Activated naive CD4-positive, alpha-beta T cell treated with anti-CD3 and anti-CD28 coated beads, Interleukin-2, amount 10 ng/mL, durations not matched to agents 7 days and 5 days (primary cell): ENCODE results near the gene LRRC7.
"Not testable (repeated sequence)": the region's sequence is repeated elsewhere in the genome, so short reads cannot be mapped to it uniquely, and the experiment has no call there.

Experiments used
- CTCF ChIA-PET: fragments of 350-600 bp; sonication (Branson Sonifier 250); formaldehyde crosslinking; loops from one replicate; lab custom pipeline; 2021; ENCODE audit warnings: antibody characterized with exemption; lab: Charles Lee
- DNase-seq: peaks from one replicate; pipeline ENCODE4 v3.0.0-alpha.2; 2020
- H3K27ac Mint-ChIP-seq: one replicate; pipeline ENCODE4 v1.8.0; 2021; ENCODE audit warnings: mild to moderate bottlenecking, moderate library complexity, mixed read lengths
- H3K27me3 Mint-ChIP-seq: one replicate; pipeline ENCODE4 v1.8.0; 2021; ENCODE audit warnings: mild to moderate bottlenecking, mixed read lengths
- H3K36me3 Mint-ChIP-seq: one replicate; pipeline ENCODE4 v1.8.0; 2021; ENCODE audit warnings: mixed read lengths
- H3K4me1 Mint-ChIP-seq: one replicate; pipeline ENCODE4 v1.8.0; 2021; ENCODE audit warnings: mixed read lengths
- H3K4me3 Mint-ChIP-seq: one replicate; pipeline ENCODE4 v1.8.0; 2021; ENCODE audit warnings: mild to moderate bottlenecking, moderate library complexity, mixed read lengths
- H3K9me3 Mint-ChIP-seq: one replicate; pipeline ENCODE4 v1.8.0; 2021; ENCODE audit warnings: mixed read lengths

LRRC7 gene

GRCh38 chr1:69862906-69863305 is 295.2 kb downstream of the LRRC7 start:
- no peaks in the 10 kb centered on the region for H3K36me3 Mint-ChIP-seq
- peaks cover 2% of the 10 kb centered on the region for H3K9me3 Mint-ChIP-seq
- H3K4me1 Mint-ChIP-seq, result no peaks in the 10 kb centered on the region
- DNase-seq, result no peak
- no peak overlapping the region for H3K27ac Mint-ChIP-seq
- no peak overlapping the region for H3K4me3 Mint-ChIP-seq
- H3K27me3 Mint-ChIP-seq, result no peaks in the 10 kb centered on the region
- CTCF ChIA-PET, result no interaction called here

GRCh38 chr1:69863704-69864103 is 296.0 kb downstream of the LRRC7 start:
- CTCF ChIA-PET, result no interaction called here
- Mint-ChIP-seq H3K27me3 (no peaks in the 10 kb centered on the region), H3K36me3 (no peaks in the 10 kb centered on the region), H3K27ac (no peak overlapping the region), H3K4me1 (no peaks in the 10 kb centered on the region), H3K9me3 (peaks cover 2% of the 10 kb centered on the region), H3K4me3 (no peak overlapping the region)
- no peak for DNase-seq

- DNase-seq, result no peak
- Mint-ChIP-seq H3K9me3 (peaks cover 2% of the 10 kb centered on the region), H3K4me1 (no peaks in the 10 kb centered on the region), H3K27ac (no peak overlapping the region), H3K27me3 (no peaks in the 10 kb centered on the region), H3K4me3 (no peak overlapping the region), H3K36me3 (no peaks in the 10 kb centered on the region)
- CTCF ChIA-PET, result no interaction called here
These were observed 303.7 kb downstream of the LRRC7 start for GRCh38 chr1:69871412-69871811.

- no peaks in the 10 kb centered on the region for H3K4me1 Mint-ChIP-seq
- no peak overlapping the region for H3K4me3 Mint-ChIP-seq
- no peak overlapping the region for H3K27ac Mint-ChIP-seq
- no peak for DNase-seq
- H3K9me3 Mint-ChIP-seq, result peaks cover 1% of the 10 kb centered on the region
- no peaks in the 10 kb centered on the region for H3K36me3 Mint-ChIP-seq
- CTCF ChIA-PET, result interaction anchor here (0.7 kb wide), 1 partner anchor 891 kb away, joined by 3 read pairs; no protein-coding TSS in a partner anchor
- no peaks in the 10 kb centered on the region for H3K27me3 Mint-ChIP-seq
These were observed 310.6 kb downstream of the LRRC7 start for GRCh38 chr1:69878338-69878737.

GRCh38 chr1:69888016-69888415 is 320.3 kb downstream of the LRRC7 start:
- H3K27me3 Mint-ChIP-seq, DNase-seq, CTCF ChIA-PET, H3K4me1 Mint-ChIP-seq, H3K9me3 Mint-ChIP-seq, H3K27ac Mint-ChIP-seq, H3K36me3 Mint-ChIP-seq, H3K4me3 Mint-ChIP-seq: not testable (repeated sequence)

- no peaks in the 10 kb centered on the region for H3K4me1 Mint-ChIP-seq
- H3K4me3 Mint-ChIP-seq, result no peak overlapping the region
- CTCF ChIA-PET, result no interaction called here
- no peaks in the 10 kb centered on the region for H3K36me3 Mint-ChIP-seq
- DNase-seq, result no peak
- no peaks in the 10 kb centered on the region for H3K27me3 Mint-ChIP-seq
- H3K9me3 Mint-ChIP-seq, result peaks cover 2% of the 10 kb centered on the region
- no peak overlapping the region for H3K27ac Mint-ChIP-seq
These were observed 320.9 kb downstream of the LRRC7 start for GRCh38 chr1:69888657-69889056.

GRCh38 chr1:69898403-69898947 is 330.8 kb downstream of the LRRC7 start:
- Mint-ChIP-seq H3K4me1 (no peaks in the 10 kb centered on the region), H3K36me3 (no peaks in the 10 kb centered on the region), H3K27me3 (no peaks in the 10 kb centered on the region), H3K9me3 (peaks cover 2% of the 10 kb centered on the region), H3K27ac (no peak overlapping the region), H3K4me3 (no peak overlapping the region)
- DNase-seq, result no peak
- CTCF ChIA-PET, result no interaction called here

- Mint-ChIP-seq H3K4me1 (no peaks in the 10 kb centered on the region), H3K27ac (no peak overlapping the region), H3K27me3 (no peaks in the 10 kb centered on the region), H3K36me3 (no peaks in the 10 kb centered on the region), H3K9me3 (peaks cover 2% of the 10 kb centered on the region), H3K4me3 (no peak overlapping the region)
- DNase-seq, result no peak
- CTCF ChIA-PET, result no interaction called here
These were observed 343.6 kb downstream of the LRRC7 start for GRCh38 chr1:69911301-69911801.

- H3K27me3 Mint-ChIP-seq, result no peaks in the 10 kb centered on the region
- CTCF ChIA-PET, result no interaction called here
- H3K4me1 Mint-ChIP-seq, result no peaks in the 10 kb centered on the region
- DNase-seq, result no peak
- H3K9me3 Mint-ChIP-seq, result peaks cover 2% of the 10 kb centered on the region
- no peaks in the 10 kb centered on the region for H3K36me3 Mint-ChIP-seq
- no peak overlapping the region for H3K27ac Mint-ChIP-seq
- H3K4me3 Mint-ChIP-seq, result no peak overlapping the region
These were observed 346.3 kb downstream of the LRRC7 start for GRCh38 chr1:69913977-69914376.

GRCh38 chr1:69914976-69915765 is 347.4 kb downstream of the LRRC7 start:
- DNase-seq, result no peak
- no peaks in the 10 kb centered on the region for H3K27me3 Mint-ChIP-seq
- no peaks in the 10 kb centered on the region for H3K9me3 Mint-ChIP-seq
- no peak overlapping the region for H3K27ac Mint-ChIP-seq
- H3K36me3 Mint-ChIP-seq, result no peaks in the 10 kb centered on the region
- CTCF ChIA-PET, result no interaction called here
- H3K4me1 Mint-ChIP-seq, result no peaks in the 10 kb centered on the region
- H3K4me3 Mint-ChIP-seq, result no peak overlapping the region

GRCh38 chr1:69919129-69919921 is 351.6 kb downstream of the LRRC7 start:
- peaks cover 2% of the 10 kb centered on the region for H3K9me3 Mint-ChIP-seq
- no peak overlapping the region for H3K4me3 Mint-ChIP-seq
- H3K27ac Mint-ChIP-seq, result no peak overlapping the region
- H3K36me3 Mint-ChIP-seq, result no peaks in the 10 kb centered on the region
- DNase-seq, result no peak
- no peaks in the 10 kb centered on the region for H3K27me3 Mint-ChIP-seq
- no peaks in the 10 kb centered on the region for H3K4me1 Mint-ChIP-seq
- CTCF ChIA-PET, result no interaction called here

- Mint-ChIP-seq H3K9me3 (peaks cover 2% of the 10 kb centered on the region), H3K27ac (no peak overlapping the region), H3K36me3 (no peaks in the 10 kb centered on the region), H3K27me3 (no peaks in the 10 kb centered on the region), H3K4me1 (no peaks in the 10 kb centered on the region), H3K4me3 (no peak overlapping the region)
- no peak for DNase-seq
- CTCF ChIA-PET, result no interaction called here
These were observed 352.2 kb downstream of the LRRC7 start for GRCh38 chr1:69919922-69920273.

- no peak for DNase-seq
- CTCF ChIA-PET, result no interaction called here
- Mint-ChIP-seq H3K4me3 (no peak overlapping the region), H3K9me3 (peaks cover 2% of the 10 kb centered on the region), H3K4me1 (no peaks in the 10 kb centered on the region), H3K27ac (no peak overlapping the region), H3K36me3 (no peaks in the 10 kb centered on the region), H3K27me3 (no peaks in the 10 kb centered on the region)
These were observed 352.7 kb downstream of the LRRC7 start for GRCh38 chr1:69920426-69920825.

GRCh38 chr1:69921486-69921885 is 353.8 kb downstream of the LRRC7 start:
- Mint-ChIP-seq H3K27me3 (no peaks in the 10 kb centered on the region), H3K27ac (no peak overlapping the region), H3K9me3 (peaks cover 3% of the 10 kb centered on the region), H3K4me3 (no peak overlapping the region), H3K36me3 (no peaks in the 10 kb centered on the region), H3K4me1 (no peaks in the 10 kb centered on the region)
- CTCF ChIA-PET, result no interaction called here
- DNase-seq, result no peak
